AG09309 (cell line): Measurements from ENCODE around the gene LHFPL3.

Experiments used
- DNase-seq: peaks from one replicate; pipeline ENCODE4 v3.0.0-alpha.2; 2010; ENCODE audit warnings: low read depth
- H3K4me3 ChIP-seq: 2 replicates; pipeline ENCODE4 v1.5.1; 2011; ENCODE audit warnings: mild to moderate bottlenecking, low read depth, low read length, moderate library complexity; ENCODE audit not compliant: control insufficient read depth
- TF ChIP-seq, protein P1 (sequence below): IDR thresholded peaks from 2 replicates; pipeline ENCODE4 v1.5.1; 2011; ENCODE audit warnings: mild to moderate bottlenecking, low read depth, low read length, inconsistent platforms; ENCODE audit not compliant: insufficient read depth, control insufficient read depth; ENCODE audit errors: missing control alignments

Gene LHFPL3

DNA sequence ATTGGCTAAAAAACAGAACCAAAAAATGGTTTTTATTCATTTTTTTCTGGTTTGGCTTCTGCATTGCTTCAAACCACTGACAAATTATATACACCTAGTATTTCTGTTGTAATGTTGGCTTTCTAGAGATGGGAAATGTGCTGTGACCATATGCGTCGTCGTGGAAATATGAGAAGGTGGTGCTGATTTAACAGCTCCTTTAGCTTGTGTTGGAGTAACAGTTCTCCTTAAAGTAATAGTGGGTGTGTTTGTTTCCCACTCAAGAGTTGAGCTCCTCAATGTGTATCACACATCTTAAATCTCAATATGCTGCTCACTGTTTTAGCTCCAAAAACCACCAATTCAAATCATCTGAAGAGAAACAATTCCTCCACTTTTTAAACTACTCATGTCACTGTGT lies 196.4 kb downstream of the LHFPL3 start:
- no peak for DNase-seq
- no peak overlapping the region for H3K4me3 ChIP-seq
- TF ChIP-seq, protein P1, sequence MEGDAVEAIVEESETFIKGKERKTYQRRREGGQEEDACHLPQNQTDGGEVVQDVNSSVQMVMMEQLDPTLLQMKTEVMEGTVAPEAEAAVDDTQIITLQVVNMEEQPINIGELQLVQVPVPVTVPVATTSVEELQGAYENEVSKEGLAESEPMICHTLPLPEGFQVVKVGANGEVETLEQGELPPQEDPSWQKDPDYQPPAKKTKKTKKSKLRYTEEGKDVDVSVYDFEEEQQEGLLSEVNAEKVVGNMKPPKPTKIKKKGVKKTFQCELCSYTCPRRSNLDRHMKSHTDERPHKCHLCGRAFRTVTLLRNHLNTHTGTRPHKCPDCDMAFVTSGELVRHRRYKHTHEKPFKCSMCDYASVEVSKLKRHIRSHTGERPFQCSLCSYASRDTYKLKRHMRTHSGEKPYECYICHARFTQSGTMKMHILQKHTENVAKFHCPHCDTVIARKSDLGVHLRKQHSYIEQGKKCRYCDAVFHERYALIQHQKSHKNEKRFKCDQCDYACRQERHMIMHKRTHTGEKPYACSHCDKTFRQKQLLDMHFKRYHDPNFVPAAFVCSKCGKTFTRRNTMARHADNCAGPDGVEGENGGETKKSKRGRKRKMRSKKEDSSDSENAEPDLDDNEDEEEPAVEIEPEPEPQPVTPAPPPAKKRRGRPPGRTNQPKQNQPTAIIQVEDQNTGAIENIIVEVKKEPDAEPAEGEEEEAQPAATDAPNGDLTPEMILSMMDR, result no peak

DNA sequence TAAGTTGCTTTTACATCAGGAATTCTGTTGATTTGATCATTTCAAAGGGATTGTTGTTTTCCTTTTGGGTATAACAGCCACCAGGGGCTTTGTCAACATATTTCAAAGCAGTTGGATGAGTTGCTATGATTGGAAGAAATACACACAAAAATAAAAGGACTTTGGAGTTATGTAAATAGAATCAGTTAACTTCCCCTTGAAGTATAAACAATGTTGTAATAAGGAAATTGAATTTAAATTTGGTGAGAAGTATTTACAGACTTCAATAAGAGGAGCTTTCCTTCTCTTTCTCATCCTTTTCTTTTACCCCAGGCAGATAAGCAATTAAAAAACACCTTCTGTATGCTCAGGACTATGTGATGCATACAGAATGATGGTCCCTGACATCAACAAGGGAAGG lies 199.7 kb downstream of the LHFPL3 start:
- TF ChIP-seq, protein P1, result no peak
- H3K4me3 ChIP-seq, result no peak overlapping the region
- DNase-seq, result no peak

DNA sequence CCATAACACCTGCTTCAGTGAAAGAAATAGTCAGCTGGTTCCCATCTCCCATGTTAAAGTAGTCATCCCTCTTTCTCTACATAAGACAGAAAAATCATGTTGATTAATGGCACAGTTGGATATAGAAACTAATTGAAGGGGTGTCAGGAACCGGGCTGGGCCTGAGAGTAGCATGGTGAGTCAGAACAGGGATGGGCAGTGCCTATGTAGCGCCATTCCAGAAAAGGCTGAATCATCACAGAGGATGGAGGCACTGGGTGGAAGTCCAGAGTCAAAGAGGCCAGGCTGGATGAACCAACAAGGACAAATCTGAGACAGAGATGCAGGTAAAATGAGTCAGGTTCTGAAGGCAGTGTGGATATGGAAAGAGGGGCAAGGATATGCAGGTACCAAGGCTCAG lies 201.2 kb downstream of the LHFPL3 start:
- no peak for DNase-seq
- TF ChIP-seq, protein P1, result no peak
- H3K4me3 ChIP-seq, result no peak overlapping the region

DNA sequence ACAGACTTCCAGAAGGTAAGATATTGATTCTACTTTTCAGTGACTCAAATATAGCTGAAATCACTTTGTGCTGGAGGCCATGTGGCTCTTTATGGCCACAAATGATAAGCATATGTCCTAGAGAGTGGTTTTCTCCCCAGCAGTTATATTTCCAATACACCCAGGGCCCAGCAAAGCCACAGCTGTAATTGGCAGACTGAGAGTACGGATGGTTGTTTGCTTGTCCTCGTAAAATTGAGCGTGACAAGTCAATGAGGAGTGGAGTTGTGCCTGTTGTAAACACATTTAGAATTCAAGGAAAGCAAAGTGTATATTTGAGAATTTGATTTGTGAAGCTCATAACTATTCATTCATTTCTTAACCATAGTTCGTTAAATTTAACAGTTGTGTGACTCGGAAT lies 201.8 kb downstream of the LHFPL3 start:
- DNase-seq, result no peak
- TF ChIP-seq, protein P1, result no peak
- no peak overlapping the region for H3K4me3 ChIP-seq

DNA sequence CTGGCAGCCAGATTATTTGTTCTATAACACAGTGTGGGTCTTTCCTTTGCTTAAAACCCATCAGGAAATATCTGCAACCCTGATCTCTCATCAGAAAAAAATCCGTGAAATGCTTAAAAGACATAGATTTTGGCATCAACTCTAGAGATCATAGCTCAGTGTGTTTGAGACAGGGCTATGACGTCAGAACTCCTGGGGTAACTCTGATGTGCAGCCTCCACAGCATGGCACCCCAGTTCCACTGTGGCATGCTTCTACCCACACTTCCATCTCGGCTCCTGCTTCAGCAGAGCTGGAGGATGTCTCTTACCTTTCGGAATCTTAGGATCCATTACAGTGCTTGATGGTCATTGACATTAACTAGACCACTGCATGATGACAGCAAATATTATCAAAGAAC lies 205.7 kb downstream of the LHFPL3 start:
- DNase-seq, result no peak
- TF ChIP-seq, protein P1, result no peak
- no peak overlapping the region for H3K4me3 ChIP-seq

DNA sequence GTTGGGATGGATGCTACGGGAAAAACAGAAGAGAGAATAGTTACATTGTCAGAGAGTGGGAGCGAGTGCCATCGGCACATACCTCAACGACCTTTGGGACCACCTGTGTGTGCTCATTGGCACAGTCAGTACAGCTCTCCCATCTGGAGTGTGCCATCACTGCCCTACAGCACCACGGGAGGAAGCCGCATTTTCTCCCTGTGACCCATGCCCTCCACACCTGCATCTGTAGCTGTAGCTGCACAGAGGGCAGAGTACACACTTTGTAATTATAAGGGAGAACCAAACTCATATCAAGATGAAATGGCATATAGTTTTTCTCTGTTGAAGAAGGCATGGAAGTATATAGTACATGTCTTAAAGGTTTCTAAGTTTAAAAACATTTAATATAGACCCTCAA lies 207.4 kb downstream of the LHFPL3 start:
- H3K4me3 ChIP-seq, result no peak overlapping the region
- no peak for DNase-seq
- TF ChIP-seq, protein P1, result no peak

DNA sequence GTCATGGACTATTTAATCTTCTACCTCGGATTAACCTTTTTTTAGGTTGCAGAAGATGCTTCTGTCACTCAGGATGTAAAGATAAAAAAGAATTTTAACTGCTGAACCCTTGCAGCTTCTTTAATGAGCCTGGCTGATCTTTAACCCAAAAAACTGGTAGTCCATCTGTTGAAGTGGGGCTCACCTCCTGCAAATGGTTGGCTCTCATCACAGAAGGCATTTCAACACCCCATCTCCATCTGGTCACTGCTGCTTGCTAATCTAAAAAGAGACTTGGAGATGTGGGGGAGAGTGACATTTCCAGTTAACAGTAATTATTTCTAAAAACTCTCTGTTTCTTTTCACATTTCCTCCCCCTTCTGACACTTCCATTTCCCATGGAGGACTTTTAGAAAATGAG lies 208.6 kb downstream of the LHFPL3 start:
- TF ChIP-seq, protein P1, result no peak
- no peak overlapping the region for H3K4me3 ChIP-seq
- DNase-seq, result no peak
